ENCODE results near the gene PTPRT. TPM values are rescaled to one million over a fixed set of nuclear protein-coding genes. Genes with fewer than 3 reads are reported as not detected.

Gene PTPRT
- total and polyA plus RNA-seq, 2 of the 4 experiments (the other 2 are of a cell fraction): not detected

- no peak overlapping the region for H3K14ac ChIP-seq (replicated peaks; ENCODE audit: low read depth, low read length)
- H4K8ac ChIP-seq (ENCODE audit: low read depth in 2 of 2, low read length in 2 of 2): no peak overlapping the region
- H2AFZ ChIP-seq (replicated peaks; ENCODE audit: low read length, poor library complexity): no peak overlapping the region
- H2BK120ac ChIP-seq (ENCODE audit: low read depth, low read length): no peak overlapping the region
- H3K79me1 ChIP-seq (ENCODE audit: low read depth in 1 of 2, low read length in 2 of 2): no peaks in the 10 kb centered on the region
- ChIA-PET POLR2A (ENCODE audit: unreplicated experiment) (no interaction called here), CTCF (no interaction called here)
- no peak overlapping the region for H3K4ac ChIP-seq (ENCODE audit: low read depth, low read length)
- no peak overlapping the region for H3K56ac ChIP-seq (ENCODE audit: extremely low read depth, insufficient read depth, low read length)
- H3K4me3 ChIP-seq (ENCODE audit: insufficient read depth, low read depth, low read length): no peak overlapping the region
- no TSS peak for BruUV-seq (replicated peaks)
- intact Hi-C loops (cut with micrococcal nuclease) (no loop called here), dilution Hi-C loops (cut with HindIII; ENCODE audit: low sequenced_read_pairs, unreplicated experiment) (no loop called here), in situ Hi-C loops (cut with MboI; ENCODE audit: low sequenced_read_pairs) (no loop called here)
- H3K4me1 ChIP-seq (ENCODE audit: control insufficient read depth, insufficient read depth, low read length): no peaks in the 10 kb centered on the region
- no peak overlapping the region for H2BK5ac ChIP-seq (ENCODE audit: low read depth, low read length, poor library complexity, severe bottlenecking)
- H3K27me3 ChIP-seq (ENCODE audit: control insufficient read depth, insufficient read depth, low read length): no peaks in the 10 kb centered on the region
- WGBS, 2 experiments (ENCODE audit: extremely low coverage in 2 of 2, insufficient read length in 1 of 2): no CpG with 5 or more reads among the region's 5 CpGs
- DNase-seq: no peak
- H2AK9ac ChIP-seq (replicated peaks; ENCODE audit: low read depth, low read length, poor library complexity): no peak overlapping the region
- no peak overlapping the region for H3K4me2 ChIP-seq (ENCODE audit: low read depth, low read length)
- ATAC-seq (ENCODE audit: low read depth): no peak
- no peaks in the 10 kb centered on the region for H3K36me3 ChIP-seq (ENCODE audit: control insufficient read depth, insufficient read depth, low read length)
- no peak overlapping the region for H3K18ac ChIP-seq (ENCODE audit: low read depth, low read length)
- no peak overlapping the region for H2BK20ac ChIP-seq (ENCODE audit: low read depth, low read length)
- no peak overlapping the region for H2AK5ac ChIP-seq (ENCODE audit: low read depth, low read length)
- TF ChIP-seq POLR2A (IDR thresholded peaks at IDR 0.05; ENCODE audit: low read depth, low read length): no peak
- 0 out of 2 replicates have a peak, but pooled peaks have one; percentile 35 for TF ChIP-seq NFE2L2 (IDR thresholded peaks at IDR 0.05; ENCODE audit: low read depth, low read length)
- no peak overlapping the region for H3K27ac ChIP-seq (ENCODE audit: insufficient read depth, low read length)
- no peak overlapping the region for H4K5ac ChIP-seq (ENCODE audit: low read depth, low read length)
- no peaks in the 10 kb centered on the region for H4K20me1 ChIP-seq (ENCODE audit: insufficient read depth, low read length)
- no peaks in the 10 kb centered on the region for H3K9me1 ChIP-seq (ENCODE audit: insufficient read depth, low read length)
- no peak overlapping the region for H3K9ac ChIP-seq (ENCODE audit: low read depth, low read length)
- peaks cover 21% of the 10 kb centered on the region for H3K9me3 ChIP-seq (ENCODE audit: control insufficient read depth, insufficient read depth, low read length)
- H2BK15ac ChIP-seq (ENCODE audit: low read depth, low read length): no peak overlapping the region
- H3K23ac ChIP-seq (ENCODE audit: low read depth, low read length): no peak overlapping the region
- H4K91ac ChIP-seq (ENCODE audit: insufficient read depth, low read depth, low read length): no peak overlapping the region
These were observed 182.2 kb downstream of the PTPRT start for GRCh38 chr20:43007525-43007924.

All from IMR-90 (cell line).